SK-N-SH (cell line): Measurements from ENCODE around the gene TMPRSS9. TPM values are rescaled to one million over a fixed set of nuclear protein-coding genes. Genes with fewer than 3 reads are reported as not detected.

Experiments used
- CTCF ChIA-PET: fragments of 300-600, 350-600 bp; formaldehyde crosslinking; extraction: SDS; loops from one replicate; lab custom pipeline; 2021; lab: Yijun Ruan, JAX
- POLR2A ChIA-PET: fragments of 350-600 bp; sonication (Branson Sonifier 250); formaldehyde crosslinking; extraction: SDS; loops from one replicate; lab custom pipeline; 2020; ENCODE audit warnings: antibody characterized with exemption, inconsistent platforms; lab: Yijun Ruan, JAX
- DNase-seq: peaks from one replicate; pipeline ENCODE4 v3.0.0; 2012
- H2AFZ ChIP-seq: fragments of 200-600 bp; sonication (generic); 2 replicates; pipeline ENCODE4 v1.8.1; 2016; ENCODE audit warnings: antibody characterized with exemption, mild to moderate bottlenecking, low read depth
- H3F3A ChIP-seq: fragments of 200-600 bp; sonication (generic); replicated peaks from 2 replicates; pipeline ENCODE3; 2016; ENCODE audit warnings: antibody characterized with exemption, mild to moderate bottlenecking; ENCODE audit not compliant: insufficient read depth
- H3K27ac ChIP-seq, 2 experiments: fragments of 200-500 bp in 1 of 2; fragments of 200-600 bp in 1 of 2; sonication (Bioruptor generic) in 1 of 2; sonication (generic), shearing (Covaris generic) in 1 of 2; 2 replicates each; pipeline versions ENCODE4 v1.5.1 to v1.6.1; 2014 to 2016; ENCODE audit warnings: low read depth in 2 of 2, inconsistent platforms in 1 of 2, low read length in 1 of 2, mild to moderate bottlenecking in 1 of 2, mixed read lengths in 1 of 2
- H3K27me3 ChIP-seq: fragments of 200-600 bp; sonication (generic), shearing (Covaris generic); 2 replicates; pipeline ENCODE4 v1.6.1; 2016; ENCODE audit warnings: mixed run types; ENCODE audit not compliant: insufficient read depth
- H3K36me3 ChIP-seq, 2 experiments: fragments of 200-500 bp in 1 of 2; fragments of 200-600 bp in 1 of 2; sonication (Bioruptor generic) in 1 of 2; sonication (generic) in 1 of 2; replicated peaks in 1 of 2; 2 replicates each; pipeline versions ENCODE3 to v1.5.1; 2014 to 2016; ENCODE audit warnings: low read length in 1 of 2, mild to moderate bottlenecking in 1 of 2; ENCODE audit not compliant: insufficient read depth in 2 of 2, control insufficient read depth in 1 of 2
- H3K4me1 ChIP-seq, 2 experiments: fragments of 200-500 bp in 1 of 2; fragments of 200-600 bp in 1 of 2; sonication (Bioruptor generic) in 1 of 2; sonication (generic), shearing (Covaris generic) in 1 of 2; 2 replicates each; pipeline versions ENCODE4 v1.5.1 to v1.6.1; 2014 to 2016; ENCODE audit warnings: low read depth in 1 of 2, low read length in 1 of 2, mixed run types in 1 of 2; ENCODE audit not compliant: insufficient read depth in 2 of 2, control insufficient read depth in 1 of 2
- H3K4me2 ChIP-seq: fragments of 200-600 bp; sonication (generic), shearing (Covaris generic); 2 replicates; pipeline ENCODE4 v1.6.1; 2017; ENCODE audit warnings: mixed run types
- H3K4me3 ChIP-seq, 2 experiments: fragments of 200-500 bp in 1 of 2; fragments of 200-600 bp in 1 of 2; sonication (Bioruptor generic) in 1 of 2; sonication (generic), shearing (Covaris generic) in 1 of 2; 2 replicates each; pipeline versions ENCODE4 v1.5.1 to v1.8.1; 2014 to 2016; ENCODE audit warnings: low read depth in 2 of 2, inconsistent platforms in 1 of 2, low read length in 1 of 2, mild to moderate bottlenecking in 1 of 2, mixed read lengths in 1 of 2, moderate library complexity in 1 of 2
- H3K79me2 ChIP-seq: fragments of 200-600 bp; sonication (generic); 2 replicates; pipeline ENCODE4 v1.8.1; 2017; ENCODE audit warnings: mild to moderate bottlenecking; ENCODE audit not compliant: insufficient read depth
- H3K9ac ChIP-seq: fragments of 200-600 bp; sonication (generic); 2 replicates; pipeline ENCODE4 v1.6.1; 2017; ENCODE audit warnings: mixed run types
- H3K9me2 ChIP-seq: fragments of 200-600 bp; sonication (generic); 2 replicates; pipeline ENCODE4 v1.6.1; 2017; ENCODE audit warnings: mixed run types
- H3K9me3 ChIP-seq: fragments of 200-600 bp; sonication (generic); 2 replicates; pipeline ENCODE4 v1.6.1; 2017; ENCODE audit warnings: mixed run types, mild to moderate bottlenecking, moderate library complexity
- H4K20me1 ChIP-seq: fragments of 200-600 bp; sonication (generic); 2 replicates; pipeline ENCODE4 v1.6.1; 2017; ENCODE audit warnings: mild to moderate bottlenecking, mixed run types; ENCODE audit not compliant: insufficient read depth
- CTCF ChIP-seq: fragments of 200-600 bp; sonication (generic); IDR thresholded peaks from 2 replicates; pipeline ENCODE4 v1.6.1; 2017; ENCODE audit warnings: antibody characterized with exemption, mild to moderate bottlenecking, moderate library complexity
- EZH2phosphoT487 ChIP-seq: fragments of 200-600 bp; sonication (generic); IDR thresholded peaks from 2 replicates; pipeline ENCODE4 v1.6.1; 2017; ENCODE audit warnings: low read depth, mixed run types, mild to moderate bottlenecking, antibody characterized with exemption, moderate library complexity, borderline replicate concordance
- FOSL2 ChIP-seq: IDR thresholded peaks from 2 replicates; pipeline ENCODE4 v1.4.0; 2012; ENCODE audit warnings: low read depth, mild to moderate bottlenecking, moderate library complexity, borderline replicate concordance
- FOXJ3 ChIP-seq: sonication (generic); formaldehyde crosslinking; IDR thresholded peaks from 2 replicates; pipeline ENCODE4 v1.5.1; 2020; ENCODE audit warnings: mild to moderate bottlenecking, missing genetic modification reagents
- GATA2 ChIP-seq: sonication (generic); formaldehyde crosslinking; IDR thresholded peaks from 2 replicates; pipeline ENCODE4 v1.5.0; 2020; ENCODE audit warnings: mild to moderate bottlenecking, missing genetic modification reagents
- JUND ChIP-seq: IDR thresholded peaks from 2 replicates; pipeline ENCODE4 v1.4.0; 2012
- MEF2A ChIP-seq: IDR thresholded peaks from 2 replicates; pipeline ENCODE4 v1.4.0; 2012; ENCODE audit warnings: low read depth, borderline replicate concordance
- MXI1 ChIP-seq: IDR thresholded peaks from 2 replicates; pipeline ENCODE4 v1.6.1; 2012; ENCODE audit warnings: mild to moderate bottlenecking, low read depth, low read length, improper control_type of control experiment
- NFIC ChIP-seq: IDR thresholded peaks from 2 replicates; pipeline ENCODE4 v1.4.0; 2012; ENCODE audit warnings: borderline replicate concordance
- NRF1 ChIP-seq: IDR thresholded peaks from 2 replicates; pipeline ENCODE4 v1.6.1; 2012; ENCODE audit warnings: low read depth, mild to moderate bottlenecking, low read length
- POLR2AphosphoS5 ChIP-seq: IDR thresholded peaks from 2 replicates; pipeline ENCODE4 v1.6.1; 2012; ENCODE audit warnings: low read depth, low read length
- RCOR1 ChIP-seq: fragments of 150-350 bp; IDR thresholded peaks from 2 replicates; pipeline ENCODE4 v1.6.1; 2017; ENCODE audit warnings: antibody characterized with exemption, low read length
- SIN3A ChIP-seq: IDR thresholded peaks from 2 replicates; pipeline ENCODE4 v1.6.1; 2012; ENCODE audit warnings: low read depth, mild to moderate bottlenecking, low read length, moderate library complexity, borderline replicate concordance
- SMC3 ChIP-seq: IDR thresholded peaks from 2 replicates; pipeline ENCODE4 v1.6.1; 2012; ENCODE audit warnings: low read depth, low read length, improper control_type of control experiment
- TAF1 ChIP-seq: IDR thresholded peaks from 2 replicates; pipeline ENCODE4 v1.6.1; 2012; ENCODE audit warnings: low read depth, mild to moderate bottlenecking, low read length, moderate library complexity, borderline replicate concordance
- ZBTB33 ChIP-seq: IDR thresholded peaks from 2 replicates; pipeline ENCODE4 v1.4.0; 2012; ENCODE audit warnings: low read depth, borderline replicate concordance
- WGBS: methylation state at CpG from one replicate; pipeline ENCODE4 v1.1.6; 2017; ENCODE audit warnings: low lambda C conversion rate; 5-methylcytosine and 5-hydroxymethylcytosine counted together
- polyA plus RNA-seq, 3 experiments: library from polyadenylated mRNA; depleted of rRNA; stranded (reverse); fragments of >200 nt; gene quantifications; 2 replicates each; pipeline ENCODE4 v1.2.3, GENCODE V29; 2012
- TF ChIP-seq, protein P1 (sequence below): IDR thresholded peaks from 2 replicates; pipeline ENCODE4 v1.4.0; 2012; ENCODE audit warnings: low read depth
- TF ChIP-seq, protein P2 (sequence below): fragments of 150-350 bp; IDR thresholded peaks from 2 replicates; pipeline ENCODE4 v1.6.1; 2017; ENCODE audit warnings: antibody characterized with exemption, low read length, low read depth, borderline replicate concordance
- TF ChIP-seq, protein P3 (sequence below): fragments of 150-350 bp; IDR thresholded peaks from 2 replicates; pipeline ENCODE4 v1.6.1; 2016; ENCODE audit warnings: mild to moderate bottlenecking, low read depth, low read length
- TF ChIP-seq, protein P4 (sequence below): IDR thresholded peaks from 2 replicates; pipeline ENCODE4 v1.6.1; 2012; ENCODE audit warnings: mild to moderate bottlenecking, low read depth, low read length, moderate library complexity

TMPRSS9 gene
- polyA plus RNA-seq, 1 of the 3 experiments (the other 2 are of a cell fraction): not detected

GRCh38 chr19:2341982-2342381 lies 18.1 kb upstream of the TMPRSS9 start:
- ChIA-PET POLR2A (no interaction called here), CTCF (no interaction called here)
- Histone ChIP-seq H3K9me2 (no peaks in the 10 kb centered on the region), H3K79me2 (peaks cover 6% of the 10 kb centered on the region; the same call in 1 of the 2 replicates), H3K9ac (no peak overlapping the region), H3K4me1 (no peaks in the 10 kb centered on the region; a peak in 1 of 4 replicates), H2AFZ (no peak overlapping the region), H3K9me3 (no peaks in the 10 kb centered on the region), H3K36me3 (peaks cover 0 to 20% of the 10 kb centered on the region in 2 experiments), H3K4me2 (no peak overlapping the region), H3F3A (no peaks in the 10 kb centered on the region), H3K27me3 (no peaks in the 10 kb centered on the region), H4K20me1 (no peaks in the 10 kb centered on the region), H3K27ac (no peak overlapping the region), H3K4me3 (no peak overlapping the region)
- 91% methylated on average over 13 of the region's 15 CpGs for WGBS
- no peak for DNase-seq
- TF ChIP-seq RCOR1 (no peak), SIN3A (no peak), SMC3 (no peak), CTCF (no peak), FOXJ3 (CRISPR knock-in tag) (no peak), FOSL2 (no peak), GATA2 (CRISPR knock-in tag) (no peak), EZH2phosphoT487 (no peak), NFIC (no peak), ZBTB33 (no peak), TAF1 (no peak), MXI1 (no peak), POLR2AphosphoS5 (no peak), JUND (no peak), MEF2A (no peak), NRF1 (no peak)
- TF ChIP-seq, protein P1, sequence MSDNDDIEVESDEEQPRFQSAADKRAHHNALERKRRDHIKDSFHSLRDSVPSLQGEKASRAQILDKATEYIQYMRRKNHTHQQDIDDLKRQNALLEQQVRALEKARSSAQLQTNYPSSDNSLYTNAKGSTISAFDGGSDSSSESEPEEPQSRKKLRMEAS: no peak
- TF ChIP-seq, protein P2, sequence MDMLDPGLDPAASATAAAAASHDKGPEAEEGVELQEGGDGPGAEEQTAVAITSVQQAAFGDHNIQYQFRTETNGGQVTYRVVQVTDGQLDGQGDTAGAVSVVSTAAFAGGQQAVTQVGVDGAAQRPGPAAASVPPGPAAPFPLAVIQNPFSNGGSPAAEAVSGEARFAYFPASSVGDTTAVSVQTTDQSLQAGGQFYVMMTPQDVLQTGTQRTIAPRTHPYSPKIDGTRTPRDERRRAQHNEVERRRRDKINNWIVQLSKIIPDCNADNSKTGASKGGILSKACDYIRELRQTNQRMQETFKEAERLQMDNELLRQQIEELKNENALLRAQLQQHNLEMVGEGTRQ: no peak
- TF ChIP-seq, protein P3, sequence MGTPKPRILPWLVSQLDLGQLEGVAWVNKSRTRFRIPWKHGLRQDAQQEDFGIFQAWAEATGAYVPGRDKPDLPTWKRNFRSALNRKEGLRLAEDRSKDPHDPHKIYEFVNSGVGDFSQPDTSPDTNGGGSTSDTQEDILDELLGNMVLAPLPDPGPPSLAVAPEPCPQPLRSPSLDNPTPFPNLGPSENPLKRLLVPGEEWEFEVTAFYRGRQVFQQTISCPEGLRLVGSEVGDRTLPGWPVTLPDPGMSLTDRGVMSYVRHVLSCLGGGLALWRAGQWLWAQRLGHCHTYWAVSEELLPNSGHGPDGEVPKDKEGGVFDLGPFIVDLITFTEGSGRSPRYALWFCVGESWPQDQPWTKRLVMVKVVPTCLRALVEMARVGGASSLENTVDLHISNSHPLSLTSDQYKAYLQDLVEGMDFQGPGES: no peak
- TF ChIP-seq, protein P4, sequence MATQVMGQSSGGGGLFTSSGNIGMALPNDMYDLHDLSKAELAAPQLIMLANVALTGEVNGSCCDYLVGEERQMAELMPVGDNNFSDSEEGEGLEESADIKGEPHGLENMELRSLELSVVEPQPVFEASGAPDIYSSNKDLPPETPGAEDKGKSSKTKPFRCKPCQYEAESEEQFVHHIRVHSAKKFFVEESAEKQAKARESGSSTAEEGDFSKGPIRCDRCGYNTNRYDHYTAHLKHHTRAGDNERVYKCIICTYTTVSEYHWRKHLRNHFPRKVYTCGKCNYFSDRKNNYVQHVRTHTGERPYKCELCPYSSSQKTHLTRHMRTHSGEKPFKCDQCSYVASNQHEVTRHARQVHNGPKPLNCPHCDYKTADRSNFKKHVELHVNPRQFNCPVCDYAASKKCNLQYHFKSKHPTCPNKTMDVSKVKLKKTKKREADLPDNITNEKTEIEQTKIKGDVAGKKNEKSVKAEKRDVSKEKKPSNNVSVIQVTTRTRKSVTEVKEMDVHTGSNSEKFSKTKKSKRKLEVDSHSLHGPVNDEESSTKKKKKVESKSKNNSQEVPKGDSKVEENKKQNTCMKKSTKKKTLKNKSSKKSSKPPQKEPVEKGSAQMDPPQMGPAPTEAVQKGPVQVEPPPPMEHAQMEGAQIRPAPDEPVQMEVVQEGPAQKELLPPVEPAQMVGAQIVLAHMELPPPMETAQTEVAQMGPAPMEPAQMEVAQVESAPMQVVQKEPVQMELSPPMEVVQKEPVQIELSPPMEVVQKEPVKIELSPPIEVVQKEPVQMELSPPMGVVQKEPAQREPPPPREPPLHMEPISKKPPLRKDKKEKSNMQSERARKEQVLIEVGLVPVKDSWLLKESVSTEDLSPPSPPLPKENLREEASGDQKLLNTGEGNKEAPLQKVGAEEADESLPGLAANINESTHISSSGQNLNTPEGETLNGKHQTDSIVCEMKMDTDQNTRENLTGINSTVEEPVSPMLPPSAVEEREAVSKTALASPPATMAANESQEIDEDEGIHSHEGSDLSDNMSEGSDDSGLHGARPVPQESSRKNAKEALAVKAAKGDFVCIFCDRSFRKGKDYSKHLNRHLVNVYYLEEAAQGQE: no peak
